Naive thymus-derived CD4-positive, alpha-beta T cell (primary cell): Measurements from ENCODE around the gene CUEDC1. TPM values are rescaled to one million over a fixed set of nuclear protein-coding genes. Genes with fewer than 3 reads are reported as not detected.

Source experiments
- ATAC-seq: fragments of 150-1000 bp; cut with Tn5 transposase; 2 replicates; pipeline ENCODE4 v1.10.0; 2021; ENCODE audit warnings: mild to moderate bottlenecking, moderate library complexity
- CTCF ChIA-PET: fragments of 350-600 bp; sonication (Branson Sonifier 250); formaldehyde crosslinking; loops from one replicate; lab custom pipeline; 2021; ENCODE audit warnings: antibody characterized with exemption; lab: Charles Lee
- POLR2A ChIA-PET: fragments of 350-600 bp; sonication (Branson Sonifier 250); formaldehyde crosslinking; loops from one replicate; lab custom pipeline; 2021; ENCODE audit warnings: antibody characterized with exemption, inconsistent platforms; lab: Charles Lee
- DNase-seq, 9 donors: peaks; one replicate each; pipeline versions ENCODE4 v3.0.0 to v3.0.0-alpha.2; 2020 to 2022; ENCODE audit warnings: mixed read lengths in 1 of 9
- H3K27ac ChIP-seq: one replicate; pipeline ENCODE4 v1.7.0; 2013; ENCODE audit warnings: mild to moderate bottlenecking, low read depth, low read length, moderate library complexity
- H3K27me3 ChIP-seq, 2 donors: one replicate each; pipeline ENCODE4 v1.7.0; 2013; ENCODE audit warnings: low read length in 2 of 2, mild to moderate bottlenecking in 2 of 2, moderate library complexity in 2 of 2; ENCODE audit not compliant: control insufficient read depth in 2 of 2, insufficient read depth in 2 of 2
- H3K36me3 ChIP-seq, 3 experiments: 1 replicate in 2 of 3; 2 replicates in 1 of 3; pipeline ENCODE4 v1.7.0; 2013; ENCODE audit warnings: low read length in 3 of 3, mild to moderate bottlenecking in 3 of 3, moderate library complexity in 1 of 3; ENCODE audit not compliant: insufficient read depth in 3 of 3, control insufficient read depth in 2 of 3
- H3K4me1 ChIP-seq, 2 donors: one replicate each; pipeline ENCODE4 v1.7.0; 2013; ENCODE audit warnings: low read length in 2 of 2, mild to moderate bottlenecking in 2 of 2, moderate library complexity in 1 of 2; ENCODE audit not compliant: control insufficient read depth in 2 of 2, insufficient read depth in 2 of 2
- H3K4me3 ChIP-seq: 2 replicates; pipeline ENCODE4 v1.7.0; 2013; ENCODE audit warnings: mild to moderate bottlenecking, low read length
- H3K9me3 ChIP-seq, 3 experiments: 1 replicate in 2 of 3; 2 replicates in 1 of 3; pipeline ENCODE4 v1.7.0; 2013; ENCODE audit warnings: low read length in 3 of 3; ENCODE audit not compliant: control insufficient read depth in 2 of 3
- H3K27ac Mint-ChIP-seq, 9 donors: one replicate each; pipeline ENCODE4 v1.8.0; 2020 to 2022; ENCODE audit warnings: mixed read lengths in 9 of 9, mild to moderate bottlenecking in 8 of 9, moderate library complexity in 5 of 9, inconsistent platforms in 2 of 9
- H3K27me3 Mint-ChIP-seq, 5 donors: one replicate each; pipeline ENCODE4 v1.8.0; 2021 to 2022; ENCODE audit warnings: mixed read lengths in 5 of 5, mild to moderate bottlenecking in 1 of 5
- H3K36me3 Mint-ChIP-seq, 5 donors: one replicate each; pipeline ENCODE4 v1.8.0; 2020 to 2022; ENCODE audit warnings: mixed read lengths in 5 of 5, mild to moderate bottlenecking in 3 of 5, inconsistent platforms in 1 of 5
- H3K4me1 Mint-ChIP-seq, 7 donors: one replicate each; pipeline ENCODE4 v1.8.0; 2020 to 2022; ENCODE audit warnings: mixed read lengths in 7 of 7, mild to moderate bottlenecking in 3 of 7, inconsistent platforms in 1 of 7
- H3K4me3 Mint-ChIP-seq, 10 donors: one replicate each; pipeline ENCODE4 v1.8.0; 2020 to 2022; ENCODE audit warnings: mild to moderate bottlenecking in 10 of 10, mixed read lengths in 10 of 10, moderate library complexity in 6 of 10, inconsistent platforms in 2 of 10
- H3K9me3 Mint-ChIP-seq, 11 donors: one replicate each; pipeline ENCODE4 v1.8.0; 2020 to 2022; ENCODE audit warnings: mixed read lengths in 11 of 11, mild to moderate bottlenecking in 4 of 11, inconsistent platforms in 1 of 11, moderate library complexity in 1 of 11
- intact Hi-C, 2 donors: fragments of 100-400 bp; cut with micrococcal nuclease; formaldehyde crosslinking; loops; one replicate each; pipeline ENCODE4 v1.15.1; 2023
- polyA plus RNA-seq, 2 donors: library from polyadenylated mRNA; unstranded; fragments of 300-500 nt; fragmentation: Illumina TruSeq; gene quantifications; one replicate each; pipeline ENCODE4 v1.2.3, GENCODE V29; 2021
- total RNA-seq, 6 experiments: library from RNA in 5 of 6; stranded (reverse) in 5 of 6; gene quantifications; 1 replicate in 5 of 6; 2 replicates in 1 of 6; pipeline ENCODE4 v1.2.3 and lab custom pipeline; 2021 to 2026

Gene CUEDC1
- total and polyA plus RNA-seq, 7 experiments from 2014 or later = 0.10 to 7.7 (median 1.0) TPM; not detected in 2

DNA sequence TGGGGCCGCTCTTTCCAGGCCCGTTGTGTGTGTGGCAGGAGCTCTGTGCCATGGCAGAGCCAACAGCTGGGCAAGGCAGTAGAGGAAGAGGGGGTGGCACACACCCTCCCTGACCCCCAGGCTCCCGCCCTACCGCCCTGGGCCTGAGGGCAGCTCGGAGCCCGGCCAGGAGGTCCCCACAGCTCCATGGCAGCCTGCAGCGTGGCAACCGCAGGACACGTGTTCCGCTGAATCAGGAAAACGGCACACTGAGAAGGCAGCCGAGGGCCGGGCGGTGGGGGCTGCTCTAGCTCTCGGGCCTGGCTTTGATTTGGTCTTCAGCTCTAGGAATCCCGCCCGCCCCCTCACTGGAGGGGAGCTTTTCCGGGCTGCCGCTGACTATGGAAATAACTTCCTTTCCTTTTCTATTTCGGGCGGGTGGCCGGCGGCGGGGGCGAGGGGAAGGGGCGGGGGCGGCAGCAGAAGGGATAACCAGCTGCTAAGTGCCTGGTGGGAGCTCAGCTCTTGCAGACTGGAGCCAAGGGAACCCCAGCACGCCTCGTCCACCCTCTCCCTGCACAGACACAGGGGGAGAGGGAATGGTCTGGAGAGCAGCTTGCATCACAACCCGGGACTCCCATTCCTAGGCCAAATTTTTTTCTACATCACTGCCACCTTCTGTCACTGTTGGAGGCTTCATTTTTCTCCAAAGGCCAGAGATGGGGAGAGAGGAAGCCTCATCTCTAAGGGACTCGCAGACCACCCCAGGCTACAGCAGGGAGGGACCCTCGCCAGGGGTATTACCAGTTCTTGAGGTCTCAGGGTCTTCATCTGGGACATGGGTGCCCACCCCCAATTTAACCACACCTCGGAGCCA, 80.5 kb downstream of the CUEDC1 start:
- POLR2A ChIA-PET = interaction anchor here (0.6 kb wide), 1 partner anchor 16 kb away, joined by 3 read pairs; no protein-coding TSS in a partner anchor

DNA sequence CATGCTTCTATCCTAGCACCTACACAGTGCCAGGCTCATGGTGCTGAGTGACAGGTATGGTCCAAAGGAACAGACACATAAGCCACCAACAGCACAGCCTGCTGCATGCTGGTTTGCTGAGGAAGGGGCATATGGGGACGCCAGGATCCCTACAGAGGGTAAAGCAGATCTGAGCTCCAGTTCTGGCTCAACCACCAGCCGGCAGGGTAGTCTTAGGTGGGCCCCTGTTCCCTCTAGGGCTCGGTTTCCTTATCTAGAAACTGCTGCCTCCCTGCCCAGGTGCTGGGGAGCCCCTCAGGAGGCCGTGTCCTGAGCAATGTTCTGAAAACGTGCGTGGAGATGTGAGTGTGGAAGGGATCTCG, 81.2 kb downstream of the CUEDC1 start:
- Mint-ChIP-seq H3K9me3 (no peaks in the 10 kb centered on the region), H3K27ac (no peak overlapping the region), H3K27me3 (peaks cover 5 to 32% (median 14%) of the 10 kb centered on the region in 5 donors), H3K4me3 (peak overlapping the region; percentile 30 to 81 (median 65)), H3K36me3 (no peaks in the 10 kb centered on the region), H3K4me1 (peaks cover 6 to 23% (median 20%) of the 10 kb centered on the region in 7 donors)
- Histone ChIP-seq H3K9me3 (no peaks in the 10 kb centered on the region), H3K36me3 (no peaks in the 10 kb centered on the region), H3K4me3 (no peak overlapping the region), H3K27me3 (no peaks in the 10 kb centered on the region), H3K27ac (no peak overlapping the region), H3K4me1 (peaks cover 0 to 19% of the 10 kb centered on the region in 2 donors)
- intact Hi-C loops = loop anchor here in 1 of 2 donors (1.0 kb wide), 1 partner anchor 24 kb away; the partner anchor contains the start of gene MRPS23
- DNase-seq = no peak
- POLR2A ChIA-PET = interaction anchor here (0.6 kb wide), 1 partner anchor 15 kb away, joined by 3 read pairs; no protein-coding TSS in a partner anchor
- CTCF ChIA-PET = interaction anchor here (0.9 kb wide), 1 partner anchor 40 kb away, joined by 3 read pairs; no protein-coding TSS in a partner anchor
- ATAC-seq = no peak

More for the DNA sequence above, 80.5 kb downstream of the CUEDC1 start:
- Histone ChIP-seq H3K4me1 (peaks cover 0 to 19% of the 10 kb centered on the region in 2 donors), H3K9me3 (no peaks in the 10 kb centered on the region), H3K27me3 (no peaks in the 10 kb centered on the region), H3K27ac (no peak overlapping the region), H3K36me3 (no peaks in the 10 kb centered on the region), H3K4me3 (no peak overlapping the region)
- Mint-ChIP-seq H3K9me3 (no peaks in the 10 kb centered on the region), H3K27me3 (peaks cover 5 to 37% (median 14%) of the 10 kb centered on the region in 5 donors), H3K36me3 (no peaks in the 10 kb centered on the region), H3K4me1 (peaks cover 6 to 27% (median 25%) of the 10 kb centered on the region in 7 donors), H3K4me3 (peak overlapping the region in 9 of 10 donors; percentile 30 to 81 (median 65)), H3K27ac (no peak overlapping the region)
- ATAC-seq = peak; percentile 74
- DNase-seq = peak in 2 of 9 donors; percentile 13 to 20
- intact Hi-C loops = loop anchor here in 1 of 2 donors (1.0 kb wide), 1 partner anchor 24 kb away; the partner anchor contains the start of gene MRPS23
- CTCF ChIA-PET = interaction anchor here (0.7 to 0.9 kb wide), 2 partner anchors 40 to 74 kb away, joined by 3 read pairs; no protein-coding TSS in a partner anchor

DNA sequence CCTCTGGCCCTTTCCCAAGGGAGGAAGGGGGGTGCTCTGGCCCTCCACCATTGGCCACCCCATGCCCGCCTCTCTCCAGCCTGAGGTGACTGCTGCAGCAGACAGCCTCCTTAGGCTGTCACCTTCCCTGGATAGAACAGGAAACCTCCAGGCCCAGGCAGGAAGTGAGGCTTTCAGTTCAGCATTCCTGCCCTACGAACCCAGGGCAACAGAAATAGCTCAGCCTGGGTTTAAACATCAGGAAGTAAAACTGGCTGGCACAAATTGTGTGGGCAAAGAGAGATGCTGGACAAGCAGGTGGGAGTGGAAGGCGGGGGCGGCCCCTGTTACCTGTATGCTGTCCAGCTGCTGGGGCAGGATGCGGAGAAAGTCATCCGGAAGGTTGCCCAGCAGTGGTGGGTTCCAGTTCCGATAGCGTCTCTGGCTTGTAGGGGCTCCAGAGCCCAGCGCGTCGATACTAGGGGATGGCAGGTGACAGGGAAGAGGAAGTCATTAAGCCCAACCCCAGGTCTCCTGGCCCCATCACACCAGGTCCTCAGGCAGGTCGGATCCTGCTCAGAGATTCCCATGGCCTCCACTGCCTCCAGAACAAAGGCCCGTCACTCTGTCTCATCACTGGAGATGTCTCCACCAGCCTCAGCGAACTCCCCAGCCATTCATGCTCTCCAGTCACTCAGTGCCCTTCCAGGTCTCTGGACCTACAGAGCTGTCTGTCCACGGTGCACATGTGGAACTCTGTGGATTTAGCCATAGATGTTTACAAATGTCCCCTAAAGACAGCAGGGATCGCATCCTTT, 81.8 kb downstream of the CUEDC1 start:
- DNase-seq = no peak
- no peaks in the 10 kb centered on the region for H3K9me3 Mint-ChIP-seq
- Histone ChIP-seq H3K27me3 (no peaks in the 10 kb centered on the region), H3K36me3 (no peaks in the 10 kb centered on the region), H3K4me3 (no peak overlapping the region), H3K27ac (no peak overlapping the region), H3K9me3 (no peaks in the 10 kb centered on the region), H3K4me1 (peaks cover 0 to 19% of the 10 kb centered on the region in 2 donors)
- no peak overlapping the region for H3K27ac Mint-ChIP-seq
- H3K36me3 Mint-ChIP-seq = no peaks in the 10 kb centered on the region
- intact Hi-C loops = loop anchor here in 1 of 2 donors (1.0 kb wide), 1 partner anchor 23 kb away; the partner anchor contains the start of gene MRPS23
- H3K4me3 Mint-ChIP-seq = peak overlapping the region in 6 of 10 donors; percentile 51 to 81 (median 66)
- no peak for ATAC-seq
- ChIA-PET CTCF (no interaction called here), POLR2A (no interaction called here)
- peaks cover 6 to 23% (median 21%) of the 10 kb centered on the region in 7 donors for H3K4me1 Mint-ChIP-seq
- H3K27me3 Mint-ChIP-seq = peaks cover 5 to 32% (median 14%) of the 10 kb centered on the region in 5 donors

DNA sequence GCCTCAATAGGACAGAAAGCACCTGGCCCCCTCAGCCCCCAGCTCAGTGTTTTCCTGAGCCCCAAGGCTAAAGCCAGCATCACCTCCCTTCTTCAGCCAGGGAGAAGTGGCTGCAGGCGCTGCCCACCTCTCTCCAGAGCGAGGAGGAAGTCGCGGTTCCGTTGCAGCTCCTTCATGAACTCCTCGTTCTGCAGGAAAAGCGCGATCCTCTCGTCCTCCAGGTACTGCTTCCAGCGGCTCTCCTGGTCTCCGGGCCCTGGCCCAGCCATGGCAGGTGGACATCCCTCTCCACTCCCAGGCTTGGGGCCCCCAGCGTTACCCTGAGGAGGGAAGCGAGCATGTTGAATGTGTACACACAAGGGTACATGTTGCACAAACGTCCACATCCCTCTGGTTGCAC, 82.7 kb downstream of the CUEDC1 start:
- Histone ChIP-seq H3K4me1 (peaks cover 0 to 28% of the 10 kb centered on the region in 2 donors), H3K27me3 (no peaks in the 10 kb centered on the region), H3K9me3 (no peaks in the 10 kb centered on the region), H3K36me3 (no peaks in the 10 kb centered on the region), H3K27ac (no peak overlapping the region), H3K4me3 (no peak overlapping the region)
- ATAC-seq (no peak), DNase-seq (no peak)
- H3K27me3 Mint-ChIP-seq = peaks cover 5 to 28% (median 14%) of the 10 kb centered on the region in 5 donors
- H3K9me3 Mint-ChIP-seq = no peaks in the 10 kb centered on the region
- H3K27ac Mint-ChIP-seq = no peak overlapping the region
- ChIA-PET POLR2A (no interaction called here), CTCF (no interaction called here)
- H3K4me1 Mint-ChIP-seq = peaks cover 13 to 30% (median 27%) of the 10 kb centered on the region in 7 donors
- intact Hi-C loops = no loop called here
- H3K4me3 Mint-ChIP-seq = no peak overlapping the region
- no peaks in the 10 kb centered on the region for H3K36me3 Mint-ChIP-seq

DNA sequence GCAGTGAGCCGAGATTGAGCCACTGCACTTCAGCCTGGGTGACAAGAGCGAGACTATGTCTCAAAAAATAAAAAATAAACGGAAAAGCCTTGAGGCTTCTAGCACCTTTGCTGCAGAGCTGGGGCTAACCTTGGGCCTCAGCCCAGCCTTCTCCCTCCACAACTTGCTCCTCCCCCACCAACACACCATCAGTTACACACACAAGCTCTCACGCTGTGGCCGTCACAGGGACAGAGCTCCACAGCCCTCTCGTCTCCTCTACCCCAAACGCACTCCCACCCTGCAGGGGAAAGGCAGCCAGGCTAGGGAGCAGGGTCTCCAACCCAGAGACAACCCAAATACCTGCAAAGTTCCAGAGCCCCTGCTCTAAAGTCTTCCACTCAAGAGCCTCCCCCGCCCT, 83.3 kb downstream of the CUEDC1 start:
- Histone ChIP-seq H3K27ac (no peak overlapping the region), H3K36me3 (no peaks in the 10 kb centered on the region), H3K9me3 (no peaks in the 10 kb centered on the region), H3K4me3 (no peak overlapping the region), H3K27me3 (no peaks in the 10 kb centered on the region), H3K4me1 (peaks cover 0 to 29% of the 10 kb centered on the region in 2 donors)
- H3K27ac Mint-ChIP-seq = no peak overlapping the region
- no peaks in the 10 kb centered on the region for H3K36me3 Mint-ChIP-seq
- no peak overlapping the region for H3K4me3 Mint-ChIP-seq
- no peaks in the 10 kb centered on the region for H3K9me3 Mint-ChIP-seq
- ChIA-PET CTCF (no interaction called here), POLR2A (no interaction called here)
- DNase-seq = no peak
- intact Hi-C loops = no loop called here
- H3K4me1 Mint-ChIP-seq = peaks cover 17 to 34% (median 29%) of the 10 kb centered on the region in 7 donors
- ATAC-seq = no peak
- peaks cover 5 to 28% (median 14%) of the 10 kb centered on the region in 5 donors for H3K27me3 Mint-ChIP-seq

DNA sequence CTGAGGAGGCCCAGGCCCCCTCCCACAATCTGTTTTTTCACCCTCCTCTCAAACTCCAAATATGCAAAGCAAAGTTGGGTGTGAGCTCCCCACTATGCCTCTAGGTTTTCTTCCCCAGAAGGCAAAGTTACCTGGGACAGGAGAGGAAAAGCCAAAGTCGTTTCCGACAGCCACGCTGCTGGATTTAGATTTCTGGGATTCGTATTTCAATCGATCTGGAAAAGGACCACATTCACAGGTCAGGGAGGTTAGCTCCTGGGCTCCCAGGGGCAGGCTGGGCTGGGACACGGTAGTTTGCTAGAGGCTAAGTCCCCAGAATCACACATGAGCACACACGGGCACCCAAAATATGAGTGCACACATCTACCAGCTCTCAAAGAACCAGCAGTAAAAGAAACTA, 84.1 kb downstream of the CUEDC1 start:
- H3K36me3 Mint-ChIP-seq = no peaks in the 10 kb centered on the region
- no peaks in the 10 kb centered on the region for H3K27me3 ChIP-seq
- H3K4me1 ChIP-seq = peaks cover 0 to 29% of the 10 kb centered on the region in 2 donors

More for the DNA sequence above, 84.1 kb downstream of the CUEDC1 start:
- Histone ChIP-seq H3K36me3 (no peaks in the 10 kb centered on the region), H3K9me3 (no peaks in the 10 kb centered on the region), H3K4me3 (no peak overlapping the region), H3K27ac (no peak overlapping the region)
- CTCF ChIA-PET = no interaction called here
- no peak for ATAC-seq
- POLR2A ChIA-PET = no interaction called here
- H3K4me1 Mint-ChIP-seq = peaks cover 12 to 33% (median 26%) of the 10 kb centered on the region in 7 donors
- no peak overlapping the region for H3K27ac Mint-ChIP-seq
- no peaks in the 10 kb centered on the region for H3K9me3 Mint-ChIP-seq
- peaks cover 5 to 25% (median 14%) of the 10 kb centered on the region in 5 donors for H3K27me3 Mint-ChIP-seq
- DNase-seq = no peak
- no peak overlapping the region for H3K4me3 Mint-ChIP-seq
- intact Hi-C loops = no loop called here
